Immature natural killer cell (primary cell): ENCODE data around the gene MTO1. TPM values are rescaled to one million over a fixed set of nuclear protein-coding genes. Genes with fewer than 3 reads are reported as not detected.
"Not testable (repeated sequence)": the region's sequence is repeated elsewhere in the genome, so short reads cannot be mapped to it uniquely, and the experiment has no call there.

Source experiments
- DNase-seq, 3 donors: peaks; one replicate each; pipeline ENCODE4 v3.0.0; 2022; ENCODE audit warnings: mixed read lengths in 1 of 3
- H3K27ac Mint-ChIP-seq, 6 donors: one replicate each; pipeline ENCODE4 v1.8.0; 2020; ENCODE audit warnings: mixed read lengths in 6 of 6, mild to moderate bottlenecking in 5 of 6, inconsistent platforms in 4 of 6, moderate library complexity in 3 of 6
- H3K27me3 Mint-ChIP-seq, 3 donors: one replicate each; pipeline ENCODE4 v1.8.0; 2020 to 2021; ENCODE audit warnings: low read depth in 3 of 3, mild to moderate bottlenecking in 3 of 3, mixed read lengths in 3 of 3, moderate library complexity in 3 of 3, inconsistent platforms in 1 of 3
- H3K36me3 Mint-ChIP-seq, 3 donors: one replicate each; pipeline ENCODE4 v1.8.0; 2020; ENCODE audit warnings: mixed read lengths in 3 of 3, inconsistent platforms in 2 of 3, mild to moderate bottlenecking in 2 of 3
- H3K4me1 Mint-ChIP-seq, 2 donors: one replicate each; pipeline ENCODE4 v1.8.0; 2020; ENCODE audit warnings: inconsistent platforms in 2 of 2, mild to moderate bottlenecking in 2 of 2, mixed read lengths in 2 of 2, moderate library complexity in 1 of 2
- H3K4me3 Mint-ChIP-seq, 5 donors: one replicate each; pipeline ENCODE4 v1.8.0; 2020; ENCODE audit warnings: mild to moderate bottlenecking in 5 of 5, mixed read lengths in 5 of 5, inconsistent platforms in 3 of 5, moderate library complexity in 3 of 5
- H3K9me3 Mint-ChIP-seq, 6 donors: one replicate each; pipeline ENCODE4 v1.8.0; 2020; ENCODE audit warnings: mild to moderate bottlenecking in 6 of 6, mixed read lengths in 6 of 6, inconsistent platforms in 4 of 6, moderate library complexity in 3 of 6
- polyA plus RNA-seq, 3 donors: library from polyadenylated mRNA; unstranded; fragments of 300-500 nt; fragmentation: Illumina TruSeq; gene quantifications; one replicate each; pipeline ENCODE4 v1.2.3, GENCODE V29; 2021

Gene MTO1
- polyA plus RNA-seq, 3 donors from 2014 or later, result 12.3 to 40.4 (median 28.5) TPM

- Mint-ChIP-seq H3K4me3 (no peak overlapping the region), H3K27ac (peak overlapping the region in 3 of 6 donors; percentile 36 to 66 (median 51)), H3K4me1 (peaks cover 2 to 10% of the 10 kb centered on the region in 2 donors), H3K9me3 (no peaks in the 10 kb centered on the region), H3K27me3 (peaks cover 2 to 6% (median 3%) of the 10 kb centered on the region in 3 donors), H3K36me3 (peaks cover 0 to 2% (median 0%) of the 10 kb centered on the region in 3 donors)
- DNase-seq, result no peak
Observed at GRCh38 chr6:73509851-73510250, 48.3 kb downstream of the MTO1 start.

DNA sequence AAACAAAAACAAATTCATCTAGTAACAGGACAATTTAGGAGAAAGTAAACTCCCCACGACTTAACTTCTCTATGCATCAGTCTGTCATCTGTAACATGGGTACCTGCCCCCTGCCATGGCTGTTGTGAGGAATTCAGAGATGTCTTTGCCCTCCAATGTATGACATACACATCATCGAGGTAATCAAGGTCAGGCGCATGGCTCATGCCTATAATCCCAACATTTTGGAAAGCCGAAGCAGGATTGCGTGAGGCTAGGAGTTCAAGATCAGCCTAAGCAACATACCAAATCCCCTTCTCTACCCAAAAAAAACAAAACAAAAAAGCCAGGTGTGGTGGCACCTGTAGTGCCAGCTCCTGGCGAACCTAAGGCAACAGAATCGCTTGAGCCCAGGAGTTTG, 50.3 kb downstream of the MTO1 start:
- no peak for DNase-seq
- no peak overlapping the region for H3K4me3 Mint-ChIP-seq
- H3K36me3 Mint-ChIP-seq, result peaks cover 0 to 18% (median under 1%) of the 10 kb centered on the region in 3 donors
- H3K9me3 Mint-ChIP-seq, result no peaks in the 10 kb centered on the region
- H3K4me1 Mint-ChIP-seq, result peaks cover 21 to 29% of the 10 kb centered on the region in 2 donors
- H3K27me3 Mint-ChIP-seq, result peaks cover 2 to 13% (median 9%) of the 10 kb centered on the region in 3 donors
- H3K27ac Mint-ChIP-seq, result peak overlapping the region; percentile 8 to 80 (median 44)

DNA sequence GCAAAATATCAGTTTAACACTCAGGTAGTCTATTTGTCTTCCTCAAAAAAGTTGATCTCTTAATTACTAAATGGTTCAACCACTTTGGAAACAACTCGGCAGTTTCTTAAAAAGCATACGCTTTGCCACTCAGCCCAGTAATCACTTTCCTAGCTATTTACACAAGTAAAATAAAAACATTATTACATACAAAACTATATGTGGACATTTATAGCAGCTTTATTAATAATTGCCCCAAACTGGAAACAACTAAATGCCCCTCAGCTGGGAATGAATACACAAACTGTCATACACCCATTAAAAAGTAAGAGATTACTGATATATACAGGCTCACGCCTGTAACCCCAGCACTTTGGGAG, 51.9 kb downstream of the MTO1 start:
- Mint-ChIP-seq H3K4me1 (peaks cover 34 to 43% of the 10 kb centered on the region in 2 donors), H3K27me3 (peaks cover 2 to 24% (median 11%) of the 10 kb centered on the region in 3 donors), H3K36me3 (peaks cover 0 to 31% (median 10%) of the 10 kb centered on the region in 3 donors), H3K9me3 (no peaks in the 10 kb centered on the region), H3K27ac (peak overlapping the region in 3 of 6 donors; percentile 1 to 64 (median 45)), H3K4me3 (no peak overlapping the region)
- peak in 1 of 3 donors; percentile 7 for DNase-seq

DNA sequence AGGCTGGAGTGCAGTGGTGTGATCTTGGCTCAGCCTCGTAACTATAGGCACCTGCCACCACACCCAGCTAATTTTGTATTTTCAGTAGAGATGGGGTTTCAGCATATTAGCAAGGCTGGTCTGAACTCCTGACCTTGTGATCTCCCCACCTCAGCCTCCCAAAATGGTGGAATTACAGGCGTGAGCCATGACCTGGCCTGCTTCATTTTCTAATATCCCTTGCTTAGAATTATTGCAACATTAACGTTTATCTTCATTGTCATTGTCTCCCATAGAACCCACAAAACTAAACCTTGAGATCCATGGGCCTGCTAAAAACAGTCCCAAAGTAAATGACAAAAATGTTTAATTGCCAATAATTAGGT, 53.2 kb downstream of the MTO1 start:
- Mint-ChIP-seq H3K4me1 (peaks cover 45 to 56% of the 10 kb centered on the region in 2 donors), H3K27me3 (peaks cover 3 to 34% (median 20%) of the 10 kb centered on the region in 3 donors), H3K4me3 (no peak overlapping the region), H3K9me3 (no peaks in the 10 kb centered on the region), H3K36me3 (peaks cover 7 to 44% (median 18%) of the 10 kb centered on the region in 3 donors), H3K27ac (peak overlapping the region; percentile 65 to 89 (median 88))
- no peak for DNase-seq

GRCh38 chr6:73515204-73515655, 53.7 kb downstream of the MTO1 start:
- Mint-ChIP-seq H3K4me3 (peak overlapping the region in 3 of 5 donors; percentile 5 to 53 (median 44)), H3K9me3 (no peaks in the 10 kb centered on the region), H3K27me3 (peaks cover 8 to 39% (median 25%) of the 10 kb centered on the region in 3 donors), H3K36me3 (peaks cover 11 to 49% (median 22%) of the 10 kb centered on the region in 3 donors), H3K4me1 (peaks cover 50 to 61% of the 10 kb centered on the region in 2 donors), H3K27ac (peak overlapping the region; percentile 65 to 89 (median 88))
- no peak for DNase-seq

GRCh38 chr6:73516514-73517489, 55.3 kb downstream of the MTO1 start:
- peak in 2 of 3 donors; percentile 10 to 12 for DNase-seq
- Mint-ChIP-seq H3K27me3 (peaks cover 17 to 52% (median 36%) of the 10 kb centered on the region in 3 donors), H3K36me3 (peaks cover 11 to 53% (median 22%) of the 10 kb centered on the region in 3 donors), H3K27ac (peak overlapping the region; percentile 65 to 89 (median 88)), H3K4me3 (peak overlapping the region; percentile 2 to 65 (median 35)), H3K4me1 (peaks cover 59 to 70% of the 10 kb centered on the region in 2 donors), H3K9me3 (no peaks in the 10 kb centered on the region)

DNA sequence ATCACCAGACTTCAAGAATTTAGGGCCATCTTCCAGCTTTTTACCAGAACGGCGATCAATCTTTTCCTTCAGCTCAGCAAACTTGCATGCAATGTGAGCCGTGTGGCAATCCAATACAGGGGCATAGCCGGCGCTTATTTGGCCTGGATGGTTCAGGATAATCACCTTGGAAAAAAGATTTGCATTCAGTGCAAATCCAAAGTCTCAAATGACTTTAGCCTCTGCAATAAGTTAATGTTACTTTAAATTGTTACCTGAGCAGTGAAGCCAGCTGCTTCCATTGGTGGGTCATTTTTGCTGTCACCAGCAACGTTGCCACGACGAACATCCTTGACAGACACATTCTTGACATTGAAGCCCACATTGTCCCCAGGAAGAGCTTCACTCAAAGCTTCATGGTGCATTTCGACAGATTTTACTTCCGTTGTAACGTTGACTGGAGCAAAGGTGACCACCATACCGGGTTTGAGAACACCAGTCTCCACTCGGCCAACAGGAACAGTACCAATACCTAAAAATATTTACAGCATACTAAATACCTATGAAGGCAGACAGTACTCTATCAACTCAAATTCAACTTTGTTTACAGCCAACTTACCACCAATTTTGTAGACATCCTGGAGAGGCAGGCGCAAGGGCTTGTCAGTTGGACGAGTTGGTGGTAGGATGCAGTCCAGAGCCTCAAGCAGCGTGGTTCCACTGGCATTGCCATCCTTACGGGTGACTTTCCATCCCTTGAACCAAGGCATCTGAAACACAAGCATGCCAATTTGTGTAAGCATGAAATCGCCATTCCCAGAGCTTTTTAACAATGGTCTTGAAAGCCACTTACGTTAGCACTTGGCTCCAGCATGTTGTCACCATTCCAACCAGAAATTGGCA, 56.8 kb downstream of the MTO1 start:
- H3K4me1 Mint-ChIP-seq, result peaks cover 73 to 78% of the 10 kb centered on the region in 2 donors
- peaks cover 11 to 53% (median 22%) of the 10 kb centered on the region in 3 donors for H3K36me3 Mint-ChIP-seq
- peak overlapping the region; percentile 74 to 98 (median 97) for H3K4me3 Mint-ChIP-seq
- not testable (repeated sequence) for H3K9me3 Mint-ChIP-seq
- H3K27ac Mint-ChIP-seq, result peak overlapping the region; percentile 86 to 100 (median 98)
- DNase-seq, result peak in 2 of 3 donors; percentile 11 to 16
- H3K27me3 Mint-ChIP-seq, result peaks cover 17 to 56% (median 45%) of the 10 kb centered on the region in 3 donors

GRCh38 chr6:73518982-73519881, 57.7 kb downstream of the MTO1 start:
- Mint-ChIP-seq H3K4me3 (peak overlapping the region; percentile 90 to 98 (median 97)), H3K4me1 (peaks cover 79 to 85% of the 10 kb centered on the region in 2 donors), H3K36me3 (peaks cover 11 to 53% (median 22%) of the 10 kb centered on the region in 3 donors), H3K27ac (peak overlapping the region; percentile 97 to 100 (median 99)), H3K27me3 (peaks cover 17 to 54% (median 46%) of the 10 kb centered on the region in 3 donors)
- peak in 2 of 3 donors; percentile 13 to 28 for DNase-seq
- not testable (repeated sequence) for H3K9me3 Mint-ChIP-seq

- Mint-ChIP-seq H3K36me3 (peaks cover 11 to 49% (median 22%) of the 10 kb centered on the region in 3 donors), H3K9me3 (no peaks in the 10 kb centered on the region), H3K27me3 (peaks cover 17 to 48% (median 43%) of the 10 kb centered on the region in 3 donors), H3K4me1 (peaks cover 78 to 81% of the 10 kb centered on the region in 2 donors), H3K4me3 (peak overlapping the region; percentile 90 to 98 (median 97)), H3K27ac (peak overlapping the region; percentile 97 to 100 (median 99))
- peak; percentile 79 to 81 (median 79) for DNase-seq
Observed at GRCh38 chr6:73519926-73520687, 58.6 kb downstream of the MTO1 start.

GRCh38 chr6:73520688-73521350, 59.3 kb downstream of the MTO1 start, which contains the start of gene EEF1A1:
TSS of gene EEF1A1 (minus strand) at chr6:73521032. CDS start at chr6:73520026, 1,006 bp downstream.
- Mint-ChIP-seq H3K4me1 (peaks cover 71 to 74% of the 10 kb centered on the region in 2 donors), H3K27me3 (peaks cover 17 to 48% (median 43%) of the 10 kb centered on the region in 3 donors), H3K4me3 (peak within 1 kb of the TSS; percentile 90 to 98 (median 97)), H3K27ac (peak within 1 kb of the TSS; percentile 97 to 100 (median 99)), H3K36me3 (peaks cover 11 to 41% (median 22%) of the 10 kb centered on the region in 3 donors), H3K9me3 (no peaks in the 10 kb centered on the region)
- peak; percentile 99 to 100 (median 99) for DNase-seq

GRCh38 chr6:73521351-73521985, 59.9 kb downstream of the MTO1 start:
- DNase-seq, result no peak
- Mint-ChIP-seq H3K4me3 (peak overlapping the region; percentile 90 to 98 (median 97)), H3K27me3 (peaks cover 17 to 46% (median 38%) of the 10 kb centered on the region in 3 donors), H3K36me3 (peaks cover 11 to 36% (median 22%) of the 10 kb centered on the region in 3 donors), H3K9me3 (no peaks in the 10 kb centered on the region), H3K4me1 (peaks cover 65 to 67% of the 10 kb centered on the region in 2 donors), H3K27ac (peak overlapping the region; percentile 97 to 100 (median 99))
